ENCODE measurements around the gene EDIL3.
"Not testable (repeated sequence)": the region's sequence is repeated elsewhere in the genome, so short reads cannot be mapped to it uniquely, and the experiment has no call there.

Gene EDIL3

DNA sequence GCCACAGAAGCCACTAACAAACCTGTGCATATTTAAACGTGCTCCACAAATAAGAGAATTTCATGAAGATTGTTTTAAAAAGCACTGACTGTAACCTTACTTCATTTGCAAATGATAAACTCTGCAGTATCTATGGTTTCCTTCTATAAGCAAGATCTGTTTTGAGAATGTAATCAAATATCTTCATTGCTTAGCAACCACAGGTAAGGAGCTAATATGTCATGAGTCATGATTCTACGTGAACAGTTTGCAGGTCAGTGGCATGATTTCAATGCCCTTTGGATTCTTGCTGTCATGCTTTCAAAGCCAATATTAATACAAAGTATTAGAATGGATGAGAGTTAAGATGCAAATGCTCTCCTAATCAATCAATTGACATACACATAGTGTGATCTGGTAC is 325.0 kb downstream of the EDIL3 start:
- no peak for DNase-seq (ENCODE audit: low spot score)

DNA sequence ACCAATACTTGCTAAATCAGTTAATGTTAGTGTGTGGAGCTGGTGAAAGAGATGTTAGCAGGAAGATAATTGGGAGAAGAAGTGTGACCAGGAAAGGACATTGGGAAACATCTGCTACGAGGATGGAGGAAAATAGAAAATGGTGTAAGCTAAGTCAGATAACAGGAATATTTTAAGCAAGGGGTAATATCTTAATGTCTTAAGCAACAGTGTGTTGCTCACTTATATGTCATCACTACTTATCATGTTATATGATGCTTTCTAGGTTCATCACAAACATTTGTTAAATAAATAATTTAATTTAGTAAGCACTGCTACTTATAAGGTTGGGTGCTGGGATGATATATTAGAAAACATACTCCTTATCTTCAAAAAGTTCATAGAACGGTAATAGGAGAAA is 326.1 kb downstream of the EDIL3 start:
- no peak for DNase-seq (ENCODE audit: low spot score)

DNA sequence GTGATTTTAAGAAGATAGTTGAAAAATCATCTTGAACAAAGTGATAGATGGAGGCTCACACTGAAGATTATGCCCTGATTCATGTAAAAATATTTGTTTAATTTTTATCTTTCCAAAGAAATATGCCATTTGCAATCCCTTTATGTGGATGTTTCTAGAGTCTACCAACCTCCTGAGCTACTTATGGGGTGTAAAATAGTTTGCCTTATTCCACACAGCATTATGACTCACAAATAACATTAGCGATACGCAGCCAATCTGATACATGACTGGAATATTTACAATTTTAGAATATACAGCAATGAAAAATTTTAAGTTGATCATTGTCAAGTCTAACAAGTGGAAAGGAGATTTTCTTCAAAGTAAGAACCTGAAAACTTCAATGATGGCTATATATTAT is 327.5 kb downstream of the EDIL3 start:
- no peak for DNase-seq (ENCODE audit: low spot score)

DNA sequence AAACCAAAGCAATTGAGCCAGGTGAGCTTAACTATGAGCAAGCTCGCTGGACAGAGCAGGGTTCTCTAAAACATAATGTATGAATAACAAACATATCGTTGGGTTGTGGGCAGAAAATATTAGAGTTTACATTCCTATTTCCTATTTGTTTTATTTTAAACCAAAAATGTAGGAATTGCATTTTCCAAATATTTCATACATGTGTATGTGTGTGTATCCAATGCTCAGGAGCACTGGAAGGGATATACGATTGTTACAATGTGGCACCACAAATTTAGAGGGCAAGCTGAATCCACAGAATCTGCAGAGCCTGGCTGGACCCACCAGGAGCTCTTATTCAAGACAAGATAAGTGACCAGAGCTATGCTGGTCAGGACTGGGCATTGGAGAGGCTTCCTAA is 338.7 kb downstream of the EDIL3 start:
- no peak for DNase-seq (ENCODE audit: low spot score)

DNA sequence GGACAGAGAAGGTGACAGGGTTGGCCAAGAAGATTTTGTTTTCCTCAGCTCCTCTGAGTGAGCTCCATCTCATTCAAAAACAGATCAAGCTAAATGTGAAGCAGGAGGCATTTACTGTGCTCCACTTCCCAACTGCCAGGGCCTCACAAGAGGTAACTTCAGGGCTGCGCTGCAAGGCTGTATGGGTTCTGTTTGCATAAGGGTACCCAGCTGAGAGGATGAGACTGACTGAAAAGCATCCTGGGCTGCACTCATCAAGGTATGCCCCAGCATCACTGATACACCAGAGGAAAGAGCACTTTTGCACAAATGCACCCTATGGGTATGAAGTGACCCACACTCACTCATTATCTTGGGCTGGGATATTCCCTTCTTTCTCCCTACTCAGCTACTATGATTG is 347.8 kb downstream of the EDIL3 start:
- DNase-seq (ENCODE audit: low spot score), result no peak

DNA sequence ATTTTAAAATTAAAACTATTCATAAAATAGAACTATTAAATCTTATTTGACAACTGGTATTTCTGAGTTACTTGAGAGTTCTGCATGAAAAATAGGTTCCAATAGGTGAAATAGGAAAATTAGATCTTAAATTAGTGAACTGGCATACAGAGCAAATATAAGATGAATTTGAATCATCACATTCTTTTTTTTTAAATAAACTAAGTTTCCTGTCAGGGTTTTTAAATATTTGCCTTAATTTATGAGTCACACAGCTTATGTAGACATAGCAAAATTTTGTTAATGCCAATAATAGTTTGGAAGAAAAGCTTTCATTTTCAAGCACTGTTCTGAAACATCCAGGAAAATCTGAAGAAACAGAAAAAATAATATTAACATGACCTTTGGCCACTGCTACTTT is 352.4 kb downstream of the EDIL3 start:
- no peak for DNase-seq (ENCODE audit: low spot score)

DNA sequence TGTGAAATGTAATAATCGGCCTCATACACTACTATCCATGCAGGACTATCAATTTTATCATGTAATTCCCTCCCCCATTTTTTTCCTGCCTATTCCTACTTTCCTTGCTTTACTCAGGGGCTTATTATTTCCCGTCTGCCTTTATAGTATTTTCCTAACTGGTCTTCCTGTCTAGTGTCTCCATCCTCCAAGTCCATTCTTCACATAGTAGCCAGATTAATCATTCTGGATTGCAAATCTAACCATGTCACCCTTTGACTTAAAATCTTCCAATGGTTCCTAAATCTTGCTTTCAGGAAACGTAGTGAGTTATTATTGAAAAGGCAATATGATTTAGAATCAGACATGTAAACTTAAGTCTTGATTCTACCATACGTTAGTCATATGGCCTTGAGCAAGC is 356.6 kb downstream of the EDIL3 start:
- DNase-seq (ENCODE audit: low spot score), result no peak

DNA sequence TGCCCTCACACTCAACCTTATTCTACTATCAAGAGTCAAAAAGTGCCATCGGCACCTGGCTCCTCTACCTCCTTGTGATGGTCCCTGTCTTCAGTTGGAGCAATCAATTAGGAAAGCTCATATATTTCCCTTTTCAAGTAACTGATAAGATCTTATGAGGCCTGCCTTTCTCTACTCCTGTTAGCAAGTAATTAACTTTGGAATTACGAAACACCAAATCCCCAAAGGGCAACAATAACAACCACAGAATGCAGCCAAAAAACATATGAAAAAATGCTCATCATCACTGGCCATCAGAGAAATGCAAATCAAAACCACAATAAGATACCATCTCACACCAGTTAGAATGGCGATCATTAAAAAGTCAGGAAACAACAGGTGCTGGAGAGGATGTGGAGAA is 366.2 kb downstream of the EDIL3 start:
- not testable (repeated sequence) for DNase-seq (ENCODE audit: low spot score)

DNA sequence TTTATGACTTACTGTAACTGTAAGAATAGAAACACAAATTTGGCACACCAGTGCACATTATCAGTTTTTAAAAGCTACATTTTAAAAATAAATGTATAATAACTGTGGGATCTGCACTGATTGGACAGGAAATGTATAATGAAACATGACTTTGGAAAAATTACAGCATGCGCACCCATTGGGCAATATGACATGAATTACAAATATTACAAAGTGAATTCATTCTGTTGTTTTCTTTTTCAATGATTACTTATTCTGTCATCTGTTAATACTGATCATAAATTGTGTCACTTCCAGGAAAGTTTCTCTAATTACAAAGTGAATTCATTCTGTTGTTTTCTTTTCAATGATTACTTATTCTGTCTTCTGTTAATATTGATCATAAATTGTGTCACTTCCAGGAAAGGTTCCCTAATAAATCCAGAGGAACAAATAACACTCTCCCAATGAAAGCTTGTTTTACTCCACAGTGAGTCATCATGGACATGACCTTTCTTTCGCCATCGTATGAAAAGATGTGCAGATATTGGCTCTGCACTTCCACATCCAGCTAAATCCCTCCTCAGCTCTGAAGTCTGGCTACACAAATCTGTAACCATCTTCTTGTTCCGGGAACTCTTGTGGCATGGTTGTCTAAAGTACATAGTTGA is 367.0 kb downstream of the EDIL3 start:
- peak; percentile 2 for DNase-seq (ENCODE audit: low spot score)

DNA sequence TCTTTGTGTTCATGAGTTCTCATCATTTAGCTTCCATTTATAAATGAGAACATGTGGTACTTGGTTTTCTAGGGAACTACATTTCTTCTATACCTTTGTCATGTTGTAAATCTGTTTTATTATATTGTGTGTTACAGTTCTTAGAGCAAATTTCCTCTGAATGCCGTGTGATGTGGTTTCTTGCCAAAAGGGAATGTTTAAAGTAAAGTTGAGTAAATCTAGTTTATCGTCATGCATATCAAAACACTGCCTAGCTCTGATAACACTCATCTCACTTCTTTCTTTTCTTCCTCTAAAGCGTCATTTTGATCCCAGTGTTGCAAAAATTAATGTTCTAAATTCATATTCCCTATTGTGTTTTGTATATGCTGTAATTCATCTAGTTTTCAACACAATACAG is 368.6 kb downstream of the EDIL3 start:
- no peak for DNase-seq (ENCODE audit: low spot score)

DNA sequence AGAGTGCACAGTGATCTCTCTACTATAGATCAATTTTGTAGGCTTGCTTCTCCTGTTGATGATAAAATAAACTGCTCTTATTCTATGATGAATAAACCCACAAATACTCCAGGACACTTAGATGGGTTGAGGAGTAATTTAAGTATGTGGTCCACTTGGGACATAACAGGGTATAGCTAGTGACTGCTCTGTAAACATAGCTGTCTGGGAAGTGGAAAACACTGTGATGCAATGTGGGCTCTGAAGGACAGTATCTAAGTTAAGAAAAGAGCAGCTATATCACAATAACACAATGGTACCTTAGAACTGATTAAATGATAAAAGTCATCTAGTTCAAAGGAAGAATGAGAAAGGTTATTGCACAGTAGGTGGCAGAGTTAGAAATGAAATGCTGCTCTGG is 369.7 kb downstream of the EDIL3 start:
- no peak for DNase-seq (ENCODE audit: low spot score)

DNA sequence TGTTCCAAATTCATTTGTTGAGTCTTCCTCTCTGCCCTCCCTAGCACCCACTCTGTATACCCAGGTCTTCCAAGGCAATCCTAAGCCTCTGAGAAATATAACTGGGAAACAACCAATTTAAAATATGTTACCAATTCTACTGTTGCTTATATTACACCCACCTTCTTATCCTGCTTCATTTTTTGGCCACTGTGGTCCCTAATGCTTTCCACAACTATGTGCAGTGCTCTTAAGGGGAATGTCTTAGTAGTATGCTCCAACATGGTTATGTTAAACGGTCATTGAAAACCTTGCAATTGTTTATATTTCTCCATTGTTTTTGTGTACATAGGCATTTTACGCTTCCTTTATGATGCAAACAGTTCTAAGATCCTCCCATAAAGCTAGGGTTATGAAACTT is 390.9 kb downstream of the EDIL3 start:
- no peak for DNase-seq (ENCODE audit: low spot score)

DNA sequence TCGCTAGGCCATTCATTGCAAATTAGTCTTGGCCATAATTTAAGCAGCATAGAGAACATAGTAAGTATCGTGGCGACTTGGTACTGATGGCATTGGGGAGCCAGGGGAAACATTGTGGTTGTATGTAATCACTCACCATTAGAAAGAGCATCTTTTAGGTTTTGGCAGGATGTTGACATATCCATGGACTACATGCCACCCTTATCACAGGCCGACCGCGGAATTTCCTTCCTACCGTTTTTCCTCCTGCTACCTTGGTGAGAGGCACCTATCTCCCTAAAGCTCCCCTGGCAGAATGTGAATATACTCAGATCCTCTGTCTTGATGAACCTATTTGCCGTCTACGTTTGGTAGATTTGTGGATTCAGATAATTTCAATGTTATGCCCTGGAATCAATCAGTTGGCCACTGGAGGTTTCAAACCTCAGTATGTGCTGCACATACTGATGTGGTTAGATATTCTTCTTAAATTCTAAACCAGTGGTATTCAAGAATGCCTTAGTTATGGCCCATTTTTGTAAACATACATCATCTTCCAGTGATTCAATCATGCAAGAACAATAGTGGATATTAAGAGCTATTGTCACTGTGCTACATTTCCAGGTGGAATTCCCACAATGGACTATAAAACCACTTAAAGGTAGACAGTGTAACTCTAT is 393.0 kb downstream of the EDIL3 start:
- no peak for DNase-seq (ENCODE audit: low spot score)

DNA sequence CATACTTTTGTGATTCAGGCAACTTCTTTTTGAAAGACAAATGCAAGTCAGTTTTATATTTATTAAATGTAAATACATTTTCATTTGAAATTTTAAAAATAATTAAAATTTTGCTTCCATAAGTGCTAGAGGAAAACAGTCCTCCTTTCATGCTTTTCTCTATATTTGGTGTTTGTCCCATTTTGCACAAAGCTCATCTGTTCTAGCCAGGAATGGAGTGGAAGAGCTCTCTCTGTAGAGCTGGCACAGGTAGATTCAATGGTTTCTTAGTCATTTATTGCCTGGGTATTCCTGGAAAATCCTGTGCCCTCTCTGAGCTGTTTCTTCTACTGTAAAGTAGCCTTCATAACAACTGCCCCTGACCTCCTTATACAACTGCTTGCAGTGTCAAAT is 396.4 kb downstream of the EDIL3 start:
- DNase-seq (ENCODE audit: low spot score), result no peak

DNA sequence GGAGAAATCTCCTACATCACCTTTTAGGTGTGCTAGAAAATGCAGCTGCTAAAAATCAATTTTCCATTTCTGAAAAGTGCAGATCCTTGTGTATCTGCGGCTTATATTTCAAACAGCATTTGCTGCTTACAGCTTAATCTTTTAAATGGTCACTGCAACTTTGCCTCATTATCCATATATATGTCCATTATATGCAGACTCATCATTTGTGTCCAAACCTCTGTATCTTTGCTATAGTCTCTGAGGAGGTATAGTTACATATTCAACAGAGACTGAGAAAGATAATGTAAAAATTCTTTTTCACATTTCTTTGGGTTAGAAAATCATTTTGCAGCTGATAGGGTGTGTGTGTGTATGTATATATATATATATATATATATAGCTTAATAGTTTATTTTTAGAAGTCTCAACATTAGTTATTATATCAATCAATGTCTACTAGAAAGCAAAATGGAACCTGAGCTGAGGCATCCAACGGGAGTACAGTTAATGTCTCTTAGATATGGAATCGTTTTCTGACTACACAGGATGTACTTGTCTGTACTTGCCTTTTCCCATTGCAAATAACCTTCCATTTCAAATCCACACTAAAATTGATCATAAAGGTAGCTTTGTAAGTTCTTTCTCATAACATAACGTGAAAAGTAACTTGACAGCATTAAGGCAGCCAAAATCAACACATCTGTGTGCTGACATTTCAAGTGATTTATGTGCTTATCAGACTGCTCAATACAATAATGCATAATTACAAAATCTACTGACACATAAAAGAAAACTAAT is 397.0 kb downstream of the EDIL3 start:
- no peak for DNase-seq (ENCODE audit: low spot score)

DNA sequence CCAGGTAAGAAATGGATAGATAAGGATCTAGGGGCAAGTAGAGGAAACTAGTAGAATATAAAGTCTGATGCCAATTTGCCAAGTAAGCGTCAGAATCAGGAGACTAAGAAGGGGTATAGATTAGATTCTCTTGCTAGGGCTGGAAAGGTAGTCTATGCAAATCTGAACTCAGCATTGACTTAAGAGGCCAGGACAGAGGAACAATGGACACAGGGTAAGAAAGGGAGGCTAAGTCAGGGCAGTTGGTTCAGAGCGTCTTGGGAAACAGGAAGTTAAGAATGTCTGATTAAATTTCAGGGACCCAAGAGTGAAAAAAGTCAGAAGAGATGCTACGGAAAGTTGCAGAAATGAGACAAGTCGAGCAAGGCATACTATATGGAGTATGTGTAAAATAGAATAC is 400.8 kb downstream of the EDIL3 start:
- no peak for DNase-seq (ENCODE audit: low spot score)

DNA sequence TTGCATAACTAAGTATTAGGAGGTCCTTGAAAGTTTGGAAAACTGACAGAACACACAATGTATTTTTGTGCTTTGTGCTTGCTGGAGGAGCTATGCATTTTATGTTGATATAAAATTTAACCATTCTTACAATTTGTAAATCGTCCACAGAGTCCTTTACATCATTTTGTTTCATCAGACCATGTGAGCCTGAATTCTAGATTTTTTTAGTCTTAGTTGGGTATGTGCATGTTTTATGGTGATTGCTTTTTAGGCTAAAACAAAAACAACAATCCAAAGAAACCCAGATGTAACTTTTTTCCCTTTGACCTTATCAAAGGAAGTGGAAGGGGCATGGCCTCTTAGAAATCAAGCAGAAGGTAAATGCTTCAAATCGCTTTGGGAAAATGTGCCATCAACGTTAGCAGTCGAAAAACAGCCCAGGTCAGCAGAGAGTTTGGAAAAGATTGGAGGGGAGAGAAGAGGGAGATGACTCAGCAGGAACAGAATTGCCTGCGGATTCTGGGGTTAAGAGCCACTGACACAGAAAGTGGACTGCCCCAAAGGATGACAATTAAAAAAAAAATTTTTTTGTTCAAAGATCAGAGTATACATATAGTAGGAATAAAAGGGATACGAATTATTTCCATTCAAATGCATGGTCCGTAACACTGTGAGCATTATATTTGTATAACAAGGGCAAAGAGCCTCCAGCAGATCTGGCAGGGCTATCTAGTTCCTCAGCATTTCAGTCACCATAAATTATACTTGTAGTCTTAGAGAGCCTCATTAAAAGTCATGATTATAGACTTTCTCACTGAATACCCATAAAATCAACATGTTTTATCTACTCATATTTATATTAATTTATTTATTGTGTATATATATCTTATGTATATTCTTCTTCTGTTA is 410.5 kb downstream of the EDIL3 start:
- DNase-seq (ENCODE audit: low spot score), result no peak

DNA sequence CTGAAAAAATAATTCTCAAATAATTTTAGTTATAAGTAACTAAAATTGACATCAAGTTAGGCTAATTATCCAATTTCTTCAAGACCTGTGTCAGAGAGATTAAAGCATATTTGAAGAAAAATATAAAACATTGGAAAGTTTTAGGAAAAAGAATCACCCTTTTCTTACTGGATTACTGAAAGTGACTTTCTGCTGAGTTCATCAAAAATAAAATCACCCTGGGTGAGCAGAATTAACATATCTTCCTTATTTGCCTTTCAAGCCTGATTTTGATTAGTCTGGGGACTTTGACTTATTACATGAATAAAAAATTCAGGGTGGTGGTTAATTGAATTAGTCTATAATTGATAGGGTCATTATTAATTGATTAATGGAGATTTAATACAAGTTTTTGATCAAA is 411.8 kb downstream of the EDIL3 start:
- DNase-seq (ENCODE audit: low spot score), result no peak

DNA sequence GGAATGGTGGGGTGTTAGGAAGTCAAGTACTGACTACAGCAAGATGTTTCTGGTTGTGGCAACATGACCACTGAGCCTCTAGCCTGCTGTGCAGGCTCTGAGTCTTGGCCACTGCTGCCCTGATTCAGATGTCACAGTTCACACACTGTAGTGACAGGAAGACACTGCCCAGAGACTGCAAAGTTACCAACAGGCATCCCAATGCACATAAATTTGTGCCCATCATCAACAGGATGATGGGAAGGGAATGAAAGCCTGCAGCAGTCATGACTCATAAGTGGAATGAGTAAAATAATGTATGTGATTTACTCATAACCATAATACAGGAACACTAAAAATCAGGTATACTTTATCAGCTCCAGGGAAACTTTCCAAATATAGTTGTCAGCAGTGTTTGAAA is 412.4 kb downstream of the EDIL3 start:
- DNase-seq (ENCODE audit: low spot score), result no peak

DNA sequence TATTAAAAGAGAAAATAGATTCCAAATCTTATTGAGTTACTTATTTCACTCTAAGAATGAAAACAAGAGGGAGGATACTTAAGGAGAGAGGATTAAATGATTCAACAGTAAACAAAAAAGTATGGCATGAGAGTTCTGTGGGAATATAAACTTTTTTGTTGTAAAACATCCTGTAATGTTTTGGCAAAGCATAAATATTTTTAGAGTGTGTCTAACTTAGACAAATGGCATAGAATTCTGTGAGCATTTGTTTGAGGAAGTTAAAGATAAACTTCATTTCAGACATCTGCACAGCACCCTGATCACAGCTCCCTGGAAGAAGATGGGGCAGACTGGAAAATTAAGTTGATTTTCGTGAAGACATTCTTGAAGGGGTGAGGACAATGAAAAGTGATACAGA is 417.3 kb downstream of the EDIL3 start:
- no peak for DNase-seq (ENCODE audit: low spot score)

DNA sequence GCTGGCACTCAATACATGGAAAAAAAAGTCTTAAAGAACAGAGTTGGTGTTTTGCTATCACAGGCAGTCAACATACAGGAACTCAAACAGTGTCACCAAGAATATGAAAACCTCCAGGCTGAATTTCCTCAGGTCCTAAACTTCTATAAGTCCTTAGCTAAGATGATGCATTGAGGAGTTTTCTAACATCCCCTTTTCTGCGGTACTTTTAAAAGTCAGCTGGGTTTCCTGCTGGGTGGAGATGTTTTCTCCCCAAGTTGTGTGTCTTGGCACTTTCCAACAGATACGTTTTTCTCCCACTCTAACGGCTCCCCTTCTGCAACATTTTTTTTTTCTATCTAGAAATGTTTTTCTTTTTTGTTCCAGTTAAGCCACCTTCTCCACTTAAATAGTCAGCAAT is 419.2 kb downstream of the EDIL3 start:
- no peak for DNase-seq (ENCODE audit: low spot score)

DNA sequence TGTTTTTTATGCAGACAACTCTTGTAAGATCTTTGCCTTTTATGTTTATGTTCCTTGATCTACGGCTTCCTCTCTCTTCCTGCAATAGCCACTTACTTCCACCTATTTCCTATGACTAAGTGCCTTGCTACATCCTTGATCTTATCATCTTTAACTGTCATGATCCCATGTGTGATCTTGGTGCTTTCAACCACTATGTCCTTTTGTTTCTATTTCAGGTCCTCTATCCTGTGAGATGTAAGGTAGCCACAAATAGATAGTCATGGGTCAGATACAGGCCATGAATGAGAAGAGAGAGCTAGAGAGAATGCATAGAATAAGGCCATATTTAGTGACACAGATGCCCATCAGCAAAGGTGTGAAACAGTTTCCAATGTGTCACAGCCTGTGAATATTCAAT is 420.4 kb downstream of the EDIL3 start:
- no peak for DNase-seq (ENCODE audit: low spot score)

DNA sequence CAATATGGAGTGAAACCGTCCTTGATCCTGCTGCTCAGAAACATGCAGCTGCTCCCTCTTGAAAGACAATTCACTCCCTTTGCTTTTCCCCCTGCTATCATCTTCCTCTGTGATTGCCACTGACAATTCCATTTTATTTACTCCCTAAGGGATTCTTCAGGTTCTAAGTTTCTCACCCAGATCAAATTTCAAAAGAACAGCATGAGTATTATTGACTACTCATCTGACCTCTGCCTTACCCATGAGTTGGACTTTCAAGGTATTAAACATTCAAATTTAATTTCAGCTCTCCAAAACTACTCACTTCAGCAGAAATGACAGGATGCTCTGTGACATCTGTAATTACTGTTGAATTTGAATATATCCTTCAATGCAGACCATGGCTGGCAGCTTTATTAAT is 427.5 kb downstream of the EDIL3 start:
- peak; percentile 8 for DNase-seq (ENCODE audit: low spot score)
